Measurements from ENCODE around the gene PMEPA1. TPM values are rescaled to one million over a fixed set of nuclear protein-coding genes. Genes with fewer than 3 reads are reported as not detected.

The PMEPA1 gene
- total and polyA plus RNA-seq, 2 experiments from 2014 or later: 7.3 to 15.4 TPM

DNA sequence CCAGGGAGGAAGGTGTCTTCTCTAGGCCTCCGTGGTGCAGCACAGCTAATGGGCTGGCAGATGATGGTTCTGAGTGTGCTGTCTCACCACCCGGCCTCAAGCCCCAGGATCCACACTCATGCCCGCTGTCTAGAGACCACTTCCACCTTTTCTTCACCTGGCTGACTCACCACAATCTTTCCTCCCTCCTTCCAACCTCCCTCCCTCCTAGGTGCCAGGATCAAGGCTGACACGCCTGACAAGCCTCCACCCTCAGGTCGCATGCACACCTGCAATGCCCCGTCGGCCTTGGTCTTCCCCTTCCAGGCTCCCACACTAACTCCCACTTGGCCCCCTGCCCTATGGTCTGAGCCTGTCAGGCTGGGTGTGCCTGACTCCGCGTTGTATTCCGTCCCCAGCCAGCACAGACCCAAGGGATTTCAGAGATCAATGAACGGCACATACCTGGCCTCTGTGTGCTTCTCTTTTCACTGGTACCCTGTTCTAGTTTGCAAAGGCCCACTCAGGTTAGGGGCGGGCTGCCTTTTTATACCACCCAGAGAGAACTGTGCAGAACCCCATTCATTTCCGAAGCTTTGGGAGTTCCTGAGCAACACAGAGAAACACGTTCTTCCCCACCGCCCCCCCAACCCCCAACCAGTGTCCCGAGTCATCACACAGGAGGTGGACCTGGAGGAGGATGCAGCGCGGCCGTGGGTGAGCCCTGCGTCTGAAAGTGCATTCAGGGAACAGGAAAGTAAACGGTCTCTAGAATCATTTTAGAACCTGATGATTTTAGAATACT, 39.3 kb downstream of the PMEPA1 start (continued):
- TF ChIP-seq EZH2 (IDR thresholded peaks at IDR 0.05; ENCODE audit: low read depth, unreplicated experiment) (no peak), ZNF114 (CRISPR knock-in tag; IDR thresholded peaks at IDR 0.05) (no peak), JUNB (IDR thresholded peaks at IDR 0.05; ENCODE audit: unreplicated experiment) (no peak), EZH2phosphoT487 (IDR thresholded peaks at IDR 0.05; ENCODE audit: unreplicated experiment) (no peak), NANOG (IDR thresholded peaks at IDR 0.05; ENCODE audit: borderline replicate concordance) (no peak), ZNF331 (CRISPR knock-in tag; IDR thresholded peaks at IDR 0.05; ENCODE audit: low read depth) (no peak), POLR2AphosphoS5 (IDR thresholded peaks at IDR 0.05; ENCODE audit: low read depth) (no peak)
- TF ChIP-seq, protein P1, sequence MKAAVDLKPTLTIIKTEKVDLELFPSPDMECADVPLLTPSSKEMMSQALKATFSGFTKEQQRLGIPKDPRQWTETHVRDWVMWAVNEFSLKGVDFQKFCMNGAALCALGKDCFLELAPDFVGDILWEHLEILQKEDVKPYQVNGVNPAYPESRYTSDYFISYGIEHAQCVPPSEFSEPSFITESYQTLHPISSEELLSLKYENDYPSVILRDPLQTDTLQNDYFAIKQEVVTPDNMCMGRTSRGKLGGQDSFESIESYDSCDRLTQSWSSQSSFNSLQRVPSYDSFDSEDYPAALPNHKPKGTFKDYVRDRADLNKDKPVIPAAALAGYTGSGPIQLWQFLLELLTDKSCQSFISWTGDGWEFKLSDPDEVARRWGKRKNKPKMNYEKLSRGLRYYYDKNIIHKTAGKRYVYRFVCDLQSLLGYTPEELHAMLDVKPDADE (IDR thresholded peaks at IDR 0.05): no peak
- TF ChIP-seq, protein P2, sequence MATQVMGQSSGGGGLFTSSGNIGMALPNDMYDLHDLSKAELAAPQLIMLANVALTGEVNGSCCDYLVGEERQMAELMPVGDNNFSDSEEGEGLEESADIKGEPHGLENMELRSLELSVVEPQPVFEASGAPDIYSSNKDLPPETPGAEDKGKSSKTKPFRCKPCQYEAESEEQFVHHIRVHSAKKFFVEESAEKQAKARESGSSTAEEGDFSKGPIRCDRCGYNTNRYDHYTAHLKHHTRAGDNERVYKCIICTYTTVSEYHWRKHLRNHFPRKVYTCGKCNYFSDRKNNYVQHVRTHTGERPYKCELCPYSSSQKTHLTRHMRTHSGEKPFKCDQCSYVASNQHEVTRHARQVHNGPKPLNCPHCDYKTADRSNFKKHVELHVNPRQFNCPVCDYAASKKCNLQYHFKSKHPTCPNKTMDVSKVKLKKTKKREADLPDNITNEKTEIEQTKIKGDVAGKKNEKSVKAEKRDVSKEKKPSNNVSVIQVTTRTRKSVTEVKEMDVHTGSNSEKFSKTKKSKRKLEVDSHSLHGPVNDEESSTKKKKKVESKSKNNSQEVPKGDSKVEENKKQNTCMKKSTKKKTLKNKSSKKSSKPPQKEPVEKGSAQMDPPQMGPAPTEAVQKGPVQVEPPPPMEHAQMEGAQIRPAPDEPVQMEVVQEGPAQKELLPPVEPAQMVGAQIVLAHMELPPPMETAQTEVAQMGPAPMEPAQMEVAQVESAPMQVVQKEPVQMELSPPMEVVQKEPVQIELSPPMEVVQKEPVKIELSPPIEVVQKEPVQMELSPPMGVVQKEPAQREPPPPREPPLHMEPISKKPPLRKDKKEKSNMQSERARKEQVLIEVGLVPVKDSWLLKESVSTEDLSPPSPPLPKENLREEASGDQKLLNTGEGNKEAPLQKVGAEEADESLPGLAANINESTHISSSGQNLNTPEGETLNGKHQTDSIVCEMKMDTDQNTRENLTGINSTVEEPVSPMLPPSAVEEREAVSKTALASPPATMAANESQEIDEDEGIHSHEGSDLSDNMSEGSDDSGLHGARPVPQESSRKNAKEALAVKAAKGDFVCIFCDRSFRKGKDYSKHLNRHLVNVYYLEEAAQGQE (IDR thresholded peaks at IDR 0.05; ENCODE audit: unreplicated experiment): no peak

DNA sequence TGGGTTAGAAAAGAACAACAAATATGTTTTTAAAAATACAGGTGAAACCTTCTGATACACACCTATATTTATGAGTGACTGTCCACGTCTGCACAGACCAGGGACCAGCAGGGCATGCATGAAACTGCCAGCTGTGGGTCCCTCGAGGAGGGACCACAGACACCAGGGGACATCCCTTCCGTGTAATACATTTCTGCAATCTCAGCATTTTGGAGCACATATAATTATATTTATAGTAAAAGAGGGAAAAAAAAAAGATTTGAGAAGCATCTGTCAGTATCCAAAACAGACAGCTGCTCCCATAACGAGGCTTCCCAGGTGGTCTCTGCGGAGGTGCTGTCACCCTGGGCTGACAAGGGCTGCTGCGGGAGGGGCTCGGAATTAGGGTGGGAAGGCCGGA, 40.2 kb downstream of the PMEPA1 start:
- ATAC-seq (no peak), DNase-seq (ENCODE audit: low spot score) (no peak)
- Histone ChIP-seq H3K27me3 (ENCODE audit: insufficient read depth) (no peaks in the 10 kb centered on the region), H3K4me1 (ENCODE audit: insufficient read depth) (peaks cover 19% of the 10 kb centered on the region), H3K36me3 (ENCODE audit: insufficient read depth) (no peaks in the 10 kb centered on the region), H4K20me1 (replicated peaks; ENCODE audit: insufficient read depth) (peaks cover 24% of the 10 kb centered on the region; the same call in 1 of the 2 replicates), H3K4me2 (no peak overlapping the region), H3K27ac (ENCODE audit: low read depth) (no peak overlapping the region), H3K9me2 (ENCODE audit: insufficient read depth) (no peaks in the 10 kb centered on the region), H2AFZ (no peak overlapping the region), H3K4me3 (no peak overlapping the region), H3F3A (replicated peaks; ENCODE audit: low read depth) (no peaks in the 10 kb centered on the region), H3K79me2 (replicated peaks; ENCODE audit: insufficient read depth) (peaks cover 96% of the 10 kb centered on the region)
- Mint-ChIP-seq H3K9me3 (no peaks in the 10 kb centered on the region), H3K4me3 (no peak overlapping the region), H3K27me3 (ENCODE audit: insufficient read depth, low read depth, poor library complexity) (peaks cover 9% of the 10 kb centered on the region), H3K36me3 (ENCODE audit: low read depth) (no peaks in the 10 kb centered on the region), H3K4me1 (peaks cover 61% of the 10 kb centered on the region), H3K27ac (no peak overlapping the region)
- TF ChIP-seq ZNF114 (CRISPR knock-in tag; IDR thresholded peaks at IDR 0.05) (no peak), NANOG (IDR thresholded peaks at IDR 0.05; ENCODE audit: borderline replicate concordance) (no peak), CREB1 (CRISPR knock-in tag; IDR thresholded peaks at IDR 0.05; ENCODE audit: low read depth) (no peak), ZNF331 (CRISPR knock-in tag; IDR thresholded peaks at IDR 0.05; ENCODE audit: low read depth) (no peak), POLR2AphosphoS5 (IDR thresholded peaks at IDR 0.05; ENCODE audit: low read depth) (no peak), EZH2 (IDR thresholded peaks at IDR 0.05; ENCODE audit: low read depth, unreplicated experiment) (no peak), JUNB (IDR thresholded peaks at IDR 0.05; ENCODE audit: unreplicated experiment) (no peak)
- TF ChIP-seq, protein P1 (IDR thresholded peaks at IDR 0.05): no peak
- TF ChIP-seq, protein P3, sequence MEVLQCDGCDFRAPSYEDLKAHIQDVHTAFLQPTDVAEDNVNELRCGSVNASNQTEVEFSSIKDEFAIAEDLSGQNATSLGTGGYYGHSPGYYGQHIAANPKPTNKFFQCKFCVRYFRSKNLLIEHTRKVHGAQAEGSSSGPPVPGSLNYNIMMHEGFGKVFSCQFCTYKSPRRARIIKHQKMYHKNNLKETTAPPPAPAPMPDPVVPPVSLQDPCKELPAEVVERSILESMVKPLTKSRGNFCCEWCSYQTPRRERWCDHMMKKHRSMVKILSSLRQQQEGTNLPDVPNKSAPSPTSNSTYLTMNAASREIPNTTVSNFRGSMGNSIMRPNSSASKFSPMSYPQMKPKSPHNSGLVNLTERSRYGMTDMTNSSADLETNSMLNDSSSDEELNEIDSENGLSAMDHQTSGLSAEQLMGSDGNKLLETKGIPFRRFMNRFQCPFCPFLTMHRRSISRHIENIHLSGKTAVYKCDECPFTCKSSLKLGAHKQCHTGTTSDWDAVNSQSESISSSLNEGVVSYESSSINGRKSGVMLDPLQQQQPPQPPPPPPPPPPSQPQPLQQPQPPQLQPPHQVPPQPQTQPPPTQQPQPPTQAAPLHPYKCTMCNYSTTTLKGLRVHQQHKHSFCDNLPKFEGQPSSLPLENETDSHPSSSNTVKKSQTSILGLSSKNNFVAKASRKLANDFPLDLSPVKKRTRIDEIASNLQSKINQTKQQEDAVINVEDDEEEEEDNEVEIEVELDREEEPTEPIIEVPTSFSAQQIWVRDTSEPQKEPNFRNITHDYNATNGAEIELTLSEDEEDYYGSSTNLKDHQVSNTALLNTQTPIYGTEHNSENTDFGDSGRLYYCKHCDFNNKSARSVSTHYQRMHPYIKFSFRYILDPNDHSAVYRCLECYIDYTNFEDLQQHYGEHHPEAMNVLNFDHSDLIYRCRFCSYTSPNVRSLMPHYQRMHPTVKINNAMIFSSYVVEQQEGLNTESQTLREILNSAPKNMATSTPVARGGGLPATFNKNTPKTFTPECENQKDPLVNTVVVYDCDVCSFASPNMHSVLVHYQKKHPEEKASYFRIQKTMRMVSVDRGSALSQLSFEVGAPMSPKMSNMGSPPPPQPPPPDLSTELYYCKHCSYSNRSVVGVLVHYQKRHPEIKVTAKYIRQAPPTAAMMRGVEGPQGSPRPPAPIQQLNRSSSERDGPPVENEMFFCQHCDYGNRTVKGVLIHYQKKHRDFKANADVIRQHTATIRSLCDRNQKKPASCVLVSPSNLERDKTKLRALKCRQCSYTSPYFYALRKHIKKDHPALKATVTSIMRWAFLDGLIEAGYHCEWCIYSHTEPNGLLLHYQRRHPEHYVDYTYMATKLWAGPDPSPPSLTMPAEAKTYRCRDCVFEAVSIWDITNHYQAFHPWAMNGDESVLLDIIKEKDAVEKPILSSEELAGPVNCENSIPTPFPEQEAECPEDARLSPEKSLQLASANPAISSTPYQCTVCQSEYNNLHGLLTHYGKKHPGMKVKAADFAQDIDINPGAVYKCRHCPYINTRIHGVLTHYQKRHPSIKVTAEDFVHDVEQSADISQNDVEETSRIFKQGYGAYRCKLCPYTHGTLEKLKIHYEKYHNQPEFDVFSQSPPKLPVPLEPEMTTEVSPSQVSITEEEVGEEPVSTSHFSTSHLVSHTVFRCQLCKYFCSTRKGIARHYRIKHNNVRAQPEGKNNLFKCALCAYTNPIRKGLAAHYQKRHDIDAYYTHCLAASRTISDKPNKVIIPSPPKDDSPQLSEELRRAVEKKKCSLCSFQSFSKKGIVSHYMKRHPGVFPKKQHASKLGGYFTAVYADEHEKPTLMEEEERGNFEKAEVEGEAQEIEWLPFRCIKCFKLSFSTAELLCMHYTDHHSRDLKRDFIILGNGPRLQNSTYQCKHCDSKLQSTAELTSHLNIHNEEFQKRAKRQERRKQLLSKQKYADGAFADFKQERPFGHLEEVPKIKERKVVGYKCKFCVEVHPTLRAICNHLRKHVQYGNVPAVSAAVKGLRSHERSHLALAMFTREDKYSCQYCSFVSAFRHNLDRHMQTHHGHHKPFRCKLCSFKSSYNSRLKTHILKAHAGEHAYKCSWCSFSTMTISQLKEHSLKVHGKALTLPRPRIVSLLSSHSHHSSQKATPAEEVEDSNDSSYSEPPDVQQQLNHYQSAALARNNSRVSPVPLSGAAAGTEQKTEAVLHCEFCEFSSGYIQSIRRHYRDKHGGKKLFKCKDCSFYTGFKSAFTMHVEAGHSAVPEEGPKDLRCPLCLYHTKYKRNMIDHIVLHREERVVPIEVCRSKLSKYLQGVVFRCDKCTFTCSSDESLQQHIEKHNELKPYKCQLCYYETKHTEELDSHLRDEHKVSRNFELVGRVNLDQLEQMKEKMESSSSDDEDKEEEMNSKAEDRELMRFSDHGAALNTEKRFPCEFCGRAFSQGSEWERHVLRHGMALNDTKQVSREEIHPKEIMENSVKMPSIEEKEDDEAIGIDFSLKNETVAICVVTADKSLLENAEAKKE (CRISPR knock-in tag; IDR thresholded peaks at IDR 0.05): no peak

Measured in GM23338 (cell line).